ENCODE data around the gene SH2D4B.

DNA sequence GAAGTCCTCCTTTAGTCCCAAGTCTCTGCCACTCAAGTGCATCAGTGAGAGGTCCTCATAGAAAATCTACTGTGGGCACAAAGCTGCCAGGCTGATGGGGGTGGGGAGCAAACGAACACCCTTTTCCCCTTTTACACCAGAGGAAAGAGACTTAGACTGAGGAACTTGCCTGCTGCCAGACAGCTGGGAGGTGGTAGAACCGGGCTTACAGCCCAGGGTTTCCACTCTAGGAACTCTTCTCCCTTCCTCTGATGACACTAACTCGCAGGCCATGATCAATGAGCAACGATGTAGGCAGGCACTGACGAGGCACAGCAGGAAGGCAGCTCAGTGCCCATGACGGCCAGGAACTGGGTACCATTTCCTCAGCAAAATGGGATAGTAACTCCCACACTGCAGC lies 11.0 kb upstream of the SH2D4B start:
- TF ChIP-seq SUZ12 (IDR thresholded peaks at IDR 0.05; ENCODE audit: extremely low read depth, insufficient read depth, insufficient read length) (no peak), YY1 (IDR thresholded peaks at IDR 0.05; ENCODE audit: insufficient read depth, insufficient read length) (no peak), ZNF274 (IDR thresholded peaks at IDR 0.05; ENCODE audit: low read depth, low read length) (no peak)
